GM21528 (cell line): Measurements from ENCODE around the gene AAK1.

Source experiments
- ATAC-seq: cut with Tn5 transposase; IDR thresholded peaks from one replicate; pipeline ENCODE4 v1.9.1; 2021; ENCODE audit warnings: mild to moderate bottlenecking, moderate library complexity; ENCODE audit not compliant: unreplicated experiment, low FRiP score

AAK1 gene

GRCh38 chr2:69604026-69604678 lies 39.4 kb downstream of the AAK1 start:
- no peak for ATAC-seq

GRCh38 chr2:69603146-69603743 lies 40.3 kb downstream of the AAK1 start:
- ATAC-seq = no peak

- no peak for ATAC-seq
Observed at GRCh38 chr2:69601179-69601612, 42.3 kb downstream of the AAK1 start.

- ATAC-seq = no peak
Observed at GRCh38 chr2:69600425-69600824, 43.1 kb downstream of the AAK1 start.

- no peak for ATAC-seq
Observed at GRCh38 chr2:69597843-69598610, 45.5 kb downstream of the AAK1 start.

GRCh38 chr2:69597105-69597504 lies 46.4 kb downstream of the AAK1 start:
- ATAC-seq = no peak

GRCh38 chr2:69594341-69594740 lies 49.2 kb downstream of the AAK1 start:
- ATAC-seq = no peak

- ATAC-seq = no peak
Observed at GRCh38 chr2:69592511-69592910, 51.0 kb downstream of the AAK1 start.

GRCh38 chr2:69589973-69590652 lies 53.4 kb downstream of the AAK1 start:
- ATAC-seq = no peak

- ATAC-seq = no peak
Observed at GRCh38 chr2:69588945-69589344, 54.6 kb downstream of the AAK1 start.

GRCh38 chr2:69588403-69588802 lies 55.1 kb downstream of the AAK1 start:
- ATAC-seq = no peak

- no peak for ATAC-seq
Observed at GRCh38 chr2:69585855-69586555, 57.5 kb downstream of the AAK1 start.

GRCh38 chr2:69584127-69584889 lies 59.2 kb downstream of the AAK1 start:
- ATAC-seq = no peak

GRCh38 chr2:69583321-69583833 lies 60.2 kb downstream of the AAK1 start:
- ATAC-seq = no peak

GRCh38 chr2:69582582-69583176 lies 60.9 kb downstream of the AAK1 start:
- no peak for ATAC-seq

GRCh38 chr2:69581774-69582581 lies 61.6 kb downstream of the AAK1 start:
- no peak for ATAC-seq

- no peak for ATAC-seq
Observed at GRCh38 chr2:69580486-69580885, 63.1 kb downstream of the AAK1 start.

- no peak for ATAC-seq
Observed at GRCh38 chr2:69579536-69579935, 64.0 kb downstream of the AAK1 start.
